AML-193 (cell line): ENCODE data around the gene RYK.
"Not testable (repeated sequence)": the region's sequence is repeated elsewhere in the genome, so short reads cannot be mapped to it uniquely, and the experiment has no call there.

Experiments used
- DNase-seq, 2 experiments: peaks; one replicate each; lab custom pipeline; 2025; lab: John Stamatoyannopoulos, UW

Gene RYK

GRCh38 chr3:134253475-134254226 is 3.0 kb upstream of the RYK start:
- DNase-seq: peak in 1 of 2 experiments; percentile 14

- DNase-seq: no peak
Measured at GRCh38 chr3:134252766-134253165, 2.1 kb upstream of the RYK start.

DNA sequence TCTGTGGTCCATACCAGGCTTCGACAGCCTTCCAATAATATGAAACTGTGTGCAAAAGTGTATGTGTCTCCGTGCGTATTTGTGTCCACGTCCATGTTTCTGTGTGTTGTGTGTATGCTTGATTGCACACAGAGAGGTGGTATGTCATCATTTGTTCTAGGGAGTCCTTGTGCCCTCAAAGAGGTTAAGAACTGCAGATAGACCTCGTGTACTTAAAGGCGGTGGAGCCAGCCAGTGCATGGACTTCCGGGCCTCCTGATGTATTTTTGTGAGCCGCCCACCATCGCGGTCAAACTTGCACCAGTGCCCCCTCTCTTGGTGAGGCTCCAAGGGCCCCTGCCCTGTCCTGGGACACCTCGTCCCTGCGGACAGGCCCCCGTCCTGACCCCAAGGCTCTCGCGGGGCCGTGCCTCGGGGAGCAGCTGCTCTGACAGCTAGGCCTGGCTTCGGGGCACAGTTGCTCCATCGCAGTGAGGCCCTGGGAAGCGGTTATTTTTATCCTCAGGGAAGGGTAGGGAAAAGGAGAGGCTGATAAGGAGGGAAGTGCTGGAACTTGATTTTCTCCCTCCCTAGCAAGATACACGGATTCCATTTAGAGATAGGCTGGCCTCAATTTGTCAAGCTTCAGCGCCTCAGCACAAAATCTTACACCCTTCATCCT is 1.2 kb upstream of the RYK start:
- no peak for DNase-seq

DNA sequence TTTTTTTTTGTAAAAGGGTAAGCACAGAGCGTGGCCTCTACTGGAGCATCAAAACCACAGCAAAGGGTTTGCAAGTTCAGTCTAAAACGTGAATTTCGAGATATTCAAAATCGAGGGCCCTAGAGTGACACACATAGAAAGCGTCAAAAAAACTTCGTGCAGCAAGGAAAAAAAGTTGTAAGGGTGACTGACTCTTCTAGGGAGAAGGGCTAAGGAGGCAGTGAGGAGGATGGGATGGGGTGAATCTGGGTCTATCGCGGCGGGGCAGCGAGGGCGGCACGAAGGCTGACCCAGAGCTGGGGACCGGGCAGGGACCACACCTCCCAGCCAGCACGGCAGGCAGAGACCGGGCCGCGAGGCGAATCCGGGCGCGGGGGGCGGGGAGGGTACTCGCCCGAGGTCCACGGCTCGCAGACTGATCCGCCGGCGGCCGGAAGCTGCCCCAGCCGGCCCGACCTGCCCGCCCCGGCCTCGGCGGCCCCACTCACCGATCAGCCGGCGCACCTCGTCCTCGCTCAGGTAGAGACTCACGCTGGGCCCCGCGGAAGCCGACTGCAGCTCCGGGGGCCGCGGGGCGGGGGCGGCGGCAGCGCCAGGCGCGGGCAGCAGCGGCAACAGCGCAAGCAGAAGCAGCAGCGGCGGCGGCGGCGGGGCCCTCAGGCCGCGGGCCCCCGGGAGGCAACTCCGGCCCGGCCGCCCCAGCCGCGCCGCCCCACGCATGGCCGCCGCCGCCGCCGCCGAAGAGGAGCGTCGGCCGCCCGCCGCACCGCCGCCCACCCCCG is 533 bp downstream of the RYK start:
- DNase-seq: peak in 1 of 2 experiments; percentile 49

- no peak for DNase-seq
Measured at GRCh38 chr3:134249296-134249841, 1.3 kb downstream of the RYK start.

DNA sequence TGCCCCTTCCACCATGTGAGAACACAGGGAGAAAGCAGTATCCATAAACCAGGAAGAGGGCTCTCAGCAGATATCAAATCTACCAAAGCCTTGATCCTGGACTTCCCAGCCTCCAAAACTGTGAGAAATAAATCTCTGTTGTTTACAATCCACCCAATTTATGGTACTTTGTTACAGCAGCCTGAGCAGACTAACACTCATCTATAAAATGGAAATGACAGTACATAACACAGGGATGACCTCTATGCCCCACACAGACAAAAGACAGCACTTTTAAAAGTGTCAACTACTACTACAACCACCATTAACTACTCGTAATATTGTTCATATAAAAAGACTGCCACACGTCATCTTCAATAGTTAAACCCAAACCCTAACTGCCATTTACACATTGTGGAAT is 5.7 kb downstream of the RYK start:
- DNase-seq: no peak

DNA sequence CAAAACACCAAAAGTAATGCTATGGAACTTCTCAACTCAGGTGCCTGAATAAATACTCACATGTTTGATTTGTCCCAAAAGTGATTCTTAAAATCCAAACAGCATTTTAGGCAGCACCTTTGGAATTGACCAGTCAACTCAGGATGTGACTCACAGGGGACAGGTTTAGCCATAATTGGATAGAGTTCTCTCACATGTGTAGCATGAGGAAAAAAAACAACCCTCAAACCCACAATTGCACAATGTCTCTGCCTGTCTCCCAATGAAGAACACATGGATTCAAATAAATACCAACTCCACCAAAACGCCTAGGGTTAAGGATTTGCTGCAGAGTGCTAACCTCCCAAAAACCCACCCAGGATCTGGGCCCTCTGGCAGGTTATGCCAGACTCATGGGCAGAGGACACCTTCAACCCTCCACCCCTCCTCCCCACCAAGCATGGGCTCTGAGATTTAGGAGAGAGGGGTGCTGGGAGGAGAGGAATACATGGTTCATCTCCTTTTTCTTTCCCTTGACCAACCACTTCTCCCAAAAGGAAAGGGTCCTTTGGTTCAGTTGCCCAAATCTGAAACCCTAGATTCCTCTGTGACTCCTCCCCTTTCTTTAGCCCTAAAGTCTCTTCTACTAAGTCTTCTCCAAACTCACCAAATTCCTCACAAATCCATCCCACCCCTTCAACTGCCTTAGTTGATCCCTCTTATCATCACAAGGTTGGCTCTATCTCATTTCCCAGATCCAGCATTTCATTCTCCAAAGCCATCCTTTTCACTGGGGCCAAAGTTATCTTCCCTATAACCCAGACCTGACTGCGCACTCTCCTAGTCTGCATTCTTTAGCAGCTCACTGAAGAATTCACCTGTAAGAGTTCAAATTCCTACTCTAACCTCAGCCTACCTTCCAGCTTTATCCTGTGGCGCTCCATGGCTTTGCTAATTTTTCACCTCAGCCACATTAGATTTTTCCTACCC is 7.7 kb downstream of the RYK start:
- DNase-seq: peak; percentile 81 to 82

DNA sequence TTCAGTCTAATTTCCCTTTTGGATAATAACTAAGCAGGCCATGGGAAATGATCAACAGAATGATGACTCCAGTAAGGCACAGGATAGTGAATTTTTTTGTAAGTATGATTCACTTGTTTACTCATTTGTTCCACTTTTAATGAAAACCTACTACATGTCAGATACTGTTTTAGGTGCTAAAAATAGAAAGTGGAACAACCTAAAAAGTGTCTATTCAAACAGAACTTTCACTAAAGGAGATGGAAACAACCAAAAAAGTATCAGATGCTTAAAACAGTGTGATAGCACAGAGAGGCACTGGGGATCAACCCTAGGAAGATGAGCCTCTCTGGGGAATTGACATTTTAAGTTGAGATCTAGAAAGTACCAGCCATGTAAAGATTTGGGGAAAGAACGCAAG is 11.1 kb downstream of the RYK start:
- DNase-seq: no peak

DNA sequence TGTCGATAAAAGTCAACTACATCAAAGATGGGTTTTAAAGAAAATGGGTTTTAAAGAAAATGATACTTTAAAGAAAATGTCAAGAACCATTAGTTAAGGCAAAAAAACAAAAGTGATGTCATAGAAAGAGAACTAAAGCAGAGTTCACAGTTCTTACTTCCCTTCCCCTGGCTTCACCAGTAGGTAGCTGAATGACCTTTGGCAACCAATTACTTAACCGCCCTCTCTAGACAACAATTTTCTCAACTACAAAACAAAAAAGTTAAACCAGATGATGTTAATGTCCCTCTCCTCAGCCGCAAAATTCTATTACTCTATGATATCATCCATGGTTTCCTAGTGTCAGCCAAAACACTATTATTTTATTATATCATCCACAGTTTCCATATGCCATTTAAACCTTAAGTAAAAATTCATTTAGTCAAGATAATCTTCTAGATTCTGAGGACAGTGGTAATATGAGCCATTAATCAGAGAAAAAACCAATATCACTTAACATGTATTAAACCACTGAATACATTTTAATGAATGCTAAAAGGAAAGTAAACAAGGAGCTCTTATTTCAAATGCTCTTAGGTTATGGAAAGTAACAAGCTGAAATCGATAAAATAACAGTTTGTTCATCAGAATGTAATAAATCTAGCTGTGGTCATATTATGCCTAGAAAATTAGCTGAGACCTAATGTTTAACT is 13.1 kb downstream of the RYK start:
- DNase-seq: no peak

DNA sequence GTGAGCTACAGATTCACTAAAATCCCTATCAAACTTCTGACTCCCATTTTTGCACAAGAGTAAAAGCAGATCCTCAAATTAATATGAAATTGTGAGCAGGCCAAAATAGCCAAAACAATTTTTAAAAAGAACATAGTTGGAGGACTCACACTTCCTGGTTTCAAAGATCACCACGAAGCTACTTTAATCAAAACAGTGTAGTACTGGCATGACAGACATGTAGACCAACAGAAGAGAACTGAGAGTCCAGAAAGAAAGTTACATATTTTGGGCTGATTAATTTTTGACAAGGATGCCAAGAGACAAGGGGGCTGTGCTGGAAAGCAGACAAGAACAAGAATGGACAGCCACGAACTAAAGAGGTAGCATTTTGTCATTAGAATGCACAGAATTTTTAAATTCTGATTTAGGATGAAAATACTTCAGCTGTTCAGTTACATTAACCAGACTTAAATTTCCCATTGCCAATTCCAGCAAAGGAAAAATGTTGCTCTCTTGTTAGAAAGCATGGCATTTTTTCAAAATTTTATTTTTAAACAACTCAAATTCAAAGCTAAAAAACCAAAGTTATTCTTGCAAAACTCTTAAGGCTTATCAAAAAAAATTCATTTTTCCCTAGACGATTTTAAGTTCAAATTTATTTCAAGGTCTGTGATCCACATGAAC is 14.0 kb downstream of the RYK start:
- DNase-seq: no peak

- DNase-seq: no peak
Measured at GRCh38 chr3:134235577-134236076, 15.0 kb downstream of the RYK start.

DNA sequence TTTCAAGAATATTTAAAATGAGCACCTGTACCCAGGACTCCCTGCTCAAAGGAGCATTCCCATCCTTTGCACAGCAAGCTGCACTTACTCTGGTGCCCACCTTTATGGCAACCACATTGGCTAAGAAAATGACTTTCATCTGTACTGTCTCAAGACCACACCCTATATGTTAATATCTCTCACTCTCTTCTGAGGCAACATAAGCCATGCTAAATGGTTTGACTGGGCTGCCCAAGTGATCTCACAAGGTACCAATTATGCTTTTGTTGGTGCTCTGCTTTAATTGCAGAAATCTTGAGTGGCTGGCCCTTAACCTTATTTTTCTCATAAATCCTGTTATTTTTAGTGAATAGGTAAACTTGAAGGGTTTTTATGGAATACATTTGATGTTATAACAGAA is 17.7 kb downstream of the RYK start:
- no peak for DNase-seq

DNA sequence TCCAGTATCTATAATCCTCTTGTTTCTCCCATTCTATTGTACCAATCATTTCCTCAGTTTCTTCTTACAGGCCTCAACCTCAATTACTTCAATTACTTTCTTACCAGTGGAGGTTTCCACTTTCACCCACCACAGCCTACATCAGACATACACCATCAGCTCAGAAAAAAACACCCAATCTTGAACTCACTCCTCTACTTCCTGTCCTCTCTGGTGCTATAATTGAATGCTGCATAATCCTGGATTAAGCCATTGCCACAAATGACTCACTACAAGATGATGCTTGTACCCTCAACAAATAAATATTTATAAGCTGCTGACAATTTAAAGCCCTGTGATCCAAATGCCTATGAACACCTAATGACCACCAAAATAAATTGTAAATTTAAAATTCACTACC is 18.5 kb downstream of the RYK start:
- DNase-seq: no peak

DNA sequence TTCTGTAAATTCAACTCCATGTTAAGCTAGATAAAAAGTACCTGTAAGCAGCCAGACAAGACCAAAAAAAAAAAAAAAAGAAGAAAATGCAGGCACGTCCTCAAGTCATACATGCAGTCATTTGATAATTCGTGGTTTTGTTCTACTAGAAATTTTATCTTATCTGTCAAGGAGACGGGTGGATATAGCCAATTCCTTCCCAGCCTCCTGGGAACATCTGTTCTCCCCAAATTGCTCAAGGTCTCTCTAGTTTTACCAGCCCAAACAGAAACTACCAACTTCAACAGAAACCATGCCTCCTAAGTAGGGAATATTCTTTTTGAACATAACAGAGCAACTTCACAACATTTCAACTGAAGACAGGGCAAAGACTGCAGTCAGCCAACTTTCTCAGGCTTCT is 19.5 kb downstream of the RYK start:
- DNase-seq: no peak

GRCh38 chr3:134229038-134229437 is 21.6 kb downstream of the RYK start:
- no peak for DNase-seq

DNA sequence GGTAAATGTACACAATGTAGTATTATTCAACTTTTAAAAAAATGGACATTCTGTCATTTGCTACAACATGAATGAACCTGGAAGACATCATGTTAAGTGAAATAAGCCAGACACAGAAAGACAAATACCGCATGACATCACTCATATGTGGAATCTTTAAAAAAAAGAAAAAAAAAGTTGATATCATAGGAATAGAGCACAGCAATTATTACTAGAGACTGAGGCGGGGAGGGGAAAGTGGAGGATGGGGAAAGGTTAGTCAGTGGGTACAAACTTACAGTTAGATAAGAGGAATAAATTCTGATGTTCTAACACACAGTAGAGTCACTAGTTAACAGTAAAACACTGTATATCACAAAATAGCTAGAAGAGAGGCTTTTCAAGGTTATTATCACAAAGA is 22.2 kb downstream of the RYK start:
- no peak for DNase-seq

DNA sequence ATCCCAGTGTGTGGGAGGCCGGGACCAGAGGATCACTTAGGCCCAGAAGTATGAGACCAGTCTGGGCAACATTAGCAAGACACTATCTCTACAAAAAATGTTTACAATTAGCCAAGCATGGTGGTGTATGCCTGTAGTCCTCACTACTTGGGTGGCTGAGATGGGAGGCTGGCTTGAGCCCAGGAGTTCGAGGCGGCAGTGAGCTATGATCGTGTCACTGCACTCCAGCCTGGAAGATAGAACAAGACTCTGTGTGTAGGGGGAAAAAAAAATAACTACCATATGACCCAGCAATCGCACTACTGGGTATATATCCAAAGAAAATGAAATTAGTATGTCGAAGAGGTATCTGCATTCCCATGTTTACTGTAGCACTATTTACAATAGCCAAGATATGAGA is 22.6 kb downstream of the RYK start:
- DNase-seq: no peak

DNA sequence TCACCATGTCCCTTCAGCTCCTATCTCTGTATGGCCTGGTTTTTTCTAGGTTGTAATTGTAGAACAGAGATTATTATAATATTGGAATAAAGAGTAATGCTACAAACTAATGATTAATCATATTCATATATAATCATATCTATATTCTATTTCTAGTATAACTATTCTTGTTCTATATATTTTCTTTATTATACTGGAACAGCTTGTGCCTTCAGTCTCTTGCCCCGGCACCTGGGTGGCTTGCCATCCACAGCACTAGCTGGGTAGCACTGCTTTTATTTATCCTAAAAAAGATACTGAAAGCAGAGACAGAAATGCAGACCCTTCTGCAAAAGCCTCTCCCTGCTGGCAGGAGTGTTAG is 25.9 kb downstream of the RYK start:
- DNase-seq: not testable (repeated sequence)

DNA sequence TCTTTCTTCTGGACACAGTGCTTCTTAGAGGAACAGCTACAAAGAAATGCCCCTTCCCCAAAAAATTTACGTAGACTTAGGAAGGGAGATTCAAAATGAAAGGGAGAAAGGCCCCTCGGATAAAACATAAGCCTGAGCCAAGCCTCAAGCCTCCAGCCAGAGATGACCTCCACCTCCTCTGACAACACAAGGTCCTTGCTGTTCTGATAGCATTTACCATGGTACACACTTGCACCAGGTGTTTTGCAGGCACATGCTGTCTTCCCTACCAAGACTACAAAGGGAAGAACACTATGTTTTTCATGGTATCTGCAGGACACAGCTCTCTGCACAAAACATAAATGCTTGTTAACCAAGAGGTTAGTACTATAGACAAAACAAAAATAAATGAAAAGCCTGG is 27.8 kb downstream of the RYK start:
- DNase-seq: no peak

DNA sequence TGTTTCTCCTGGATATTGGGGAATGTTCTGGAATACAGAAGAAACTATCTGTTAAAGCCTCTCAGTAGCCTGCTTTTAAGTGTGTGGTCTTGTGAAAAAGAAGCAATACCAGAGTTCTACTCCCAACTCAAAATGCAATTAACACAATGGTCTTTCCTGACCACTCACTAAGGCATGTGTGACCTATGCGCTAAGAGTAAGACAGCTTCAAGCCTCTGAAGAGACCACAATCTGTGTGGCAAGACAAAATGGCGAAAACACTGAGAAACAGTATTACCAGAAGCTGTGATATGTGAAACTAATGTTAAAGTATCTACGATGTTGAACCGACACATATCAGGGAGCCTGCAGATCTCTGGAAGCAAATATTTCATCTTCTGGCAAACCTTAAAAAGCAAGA is 33.8 kb downstream of the RYK start:
- no peak for DNase-seq
